ENCODE data around the gene SEC61B. TPM values are rescaled to one million over a fixed set of nuclear protein-coding genes. Genes with fewer than 3 reads are reported as not detected.

The SEC61B gene
- total RNA-seq, 1 donor from 2014 or later, result 131 TPM

- H3K4me3 Mint-ChIP-seq (ENCODE audit: unreplicated experiment), result no peak overlapping the region
- H3K27ac Mint-ChIP-seq (ENCODE audit: unreplicated experiment), result no peak overlapping the region
- no peak for DNase-seq
- no peaks in the 10 kb centered on the region for H3K36me3 Mint-ChIP-seq (ENCODE audit: unreplicated experiment)
- H3K27me3 Mint-ChIP-seq (ENCODE audit: unreplicated experiment), result peaks cover 2% of the 10 kb centered on the region
- no peaks in the 10 kb centered on the region for H3K9me3 Mint-ChIP-seq (ENCODE audit: unreplicated experiment)
- no peak for TF ChIP-seq CTCF (IDR thresholded peaks at IDR 0.05; ENCODE audit: partially characterized antibody, unreplicated experiment)
- H3K4me1 Mint-ChIP-seq (ENCODE audit: low read depth, unreplicated experiment), result no peaks in the 10 kb centered on the region
These were observed 31.8 kb downstream of the SEC61B start for GRCh38 chr9:99253772-99254431.

GRCh38 chr9:99255651-99256050 is 33.6 kb downstream of the SEC61B start:
- H3K36me3 Mint-ChIP-seq (ENCODE audit: unreplicated experiment), result no peaks in the 10 kb centered on the region
- TF ChIP-seq CTCF (IDR thresholded peaks at IDR 0.05; ENCODE audit: partially characterized antibody, unreplicated experiment), result no peak
- peaks cover 2% of the 10 kb centered on the region for H3K27me3 Mint-ChIP-seq (ENCODE audit: unreplicated experiment)
- H3K4me1 Mint-ChIP-seq (ENCODE audit: low read depth, unreplicated experiment), result peaks cover 3% of the 10 kb centered on the region
- no peak overlapping the region for H3K4me3 Mint-ChIP-seq (ENCODE audit: unreplicated experiment)
- H3K27ac Mint-ChIP-seq (ENCODE audit: unreplicated experiment), result no peak overlapping the region
- no peaks in the 10 kb centered on the region for H3K9me3 Mint-ChIP-seq (ENCODE audit: unreplicated experiment)
- no peak for DNase-seq

- DNase-seq, result no peak
- H3K27ac Mint-ChIP-seq (ENCODE audit: unreplicated experiment), result no peak overlapping the region
These were observed 35.8 kb downstream of the SEC61B start for GRCh38 chr9:99257723-99258389.

GRCh38 chr9:99259231-99259918 is 37.3 kb downstream of the SEC61B start:
- Mint-ChIP-seq H3K4me1 (ENCODE audit: low read depth, unreplicated experiment) (peaks cover 3% of the 10 kb centered on the region), H3K27ac (ENCODE audit: unreplicated experiment) (no peak overlapping the region), H3K36me3 (ENCODE audit: unreplicated experiment) (no peaks in the 10 kb centered on the region), H3K4me3 (ENCODE audit: unreplicated experiment) (no peak overlapping the region), H3K27me3 (ENCODE audit: unreplicated experiment) (no peaks in the 10 kb centered on the region), H3K9me3 (ENCODE audit: unreplicated experiment) (no peaks in the 10 kb centered on the region)
- TF ChIP-seq CTCF (IDR thresholded peaks at IDR 0.05; ENCODE audit: partially characterized antibody, unreplicated experiment), result no peak
- peak; percentile 22 for DNase-seq

More at GRCh38 chr9:99257723-99258389, 35.8 kb downstream of the SEC61B start:
- Mint-ChIP-seq H3K9me3 (ENCODE audit: unreplicated experiment) (no peaks in the 10 kb centered on the region), H3K36me3 (ENCODE audit: unreplicated experiment) (no peaks in the 10 kb centered on the region), H3K4me1 (ENCODE audit: low read depth, unreplicated experiment) (peaks cover 3% of the 10 kb centered on the region), H3K27me3 (ENCODE audit: unreplicated experiment) (no peaks in the 10 kb centered on the region), H3K4me3 (ENCODE audit: unreplicated experiment) (no peak overlapping the region)
- no peak for TF ChIP-seq CTCF (IDR thresholded peaks at IDR 0.05; ENCODE audit: partially characterized antibody, unreplicated experiment)

- Mint-ChIP-seq H3K27me3 (ENCODE audit: unreplicated experiment) (no peaks in the 10 kb centered on the region), H3K4me1 (ENCODE audit: low read depth, unreplicated experiment) (peaks cover 3% of the 10 kb centered on the region), H3K27ac (ENCODE audit: unreplicated experiment) (no peak overlapping the region), H3K36me3 (ENCODE audit: unreplicated experiment) (no peaks in the 10 kb centered on the region), H3K4me3 (ENCODE audit: unreplicated experiment) (no peak overlapping the region), H3K9me3 (ENCODE audit: unreplicated experiment) (peaks cover 3% of the 10 kb centered on the region)
- TF ChIP-seq CTCF (IDR thresholded peaks at IDR 0.05; ENCODE audit: partially characterized antibody, unreplicated experiment), result no peak
- DNase-seq, result no peak
These were observed 39.8 kb downstream of the SEC61B start for GRCh38 chr9:99261923-99262322.

Data from glutamatergic neuron (in vitro differentiated cells).